ENCODE results near the gene NUDT9. TPM values are rescaled to one million over a fixed set of nuclear protein-coding genes. Genes with fewer than 3 reads are reported as not detected.
"Not testable (repeated sequence)": the region's sequence is repeated elsewhere in the genome, so short reads cannot be mapped to it uniquely, and the experiment has no call there.

NUDT9 gene
- total RNA-seq, 1 donor from 2014 or later, result 23.6 TPM

DNA sequence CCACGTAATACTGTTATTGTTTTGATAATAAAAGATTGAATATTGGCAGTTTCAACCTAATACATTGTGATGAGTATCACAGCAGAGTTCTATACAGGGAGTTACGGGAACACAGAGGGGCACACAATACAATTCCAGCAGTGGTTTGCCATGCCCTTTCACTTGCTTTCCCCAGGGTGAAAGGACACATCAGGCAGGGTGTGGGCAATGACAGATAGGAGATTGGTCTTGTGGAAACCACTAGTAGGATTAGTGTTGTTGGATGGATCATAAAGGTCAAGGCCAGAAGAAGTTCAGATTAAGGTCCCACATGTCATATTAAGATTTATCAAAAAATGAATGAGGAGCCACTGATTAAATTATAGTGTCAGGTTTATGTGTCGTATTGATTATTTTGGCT lies 39.4 kb upstream of the NUDT9 start:
- no peak for DNase-seq (ENCODE audit: extremely low spot score, unreplicated experiment)
- Mint-ChIP-seq H3K36me3 (ENCODE audit: unreplicated experiment) (peaks cover 14% of the 10 kb centered on the region), H3K27me3 (ENCODE audit: unreplicated experiment) (no peaks in the 10 kb centered on the region), H3K9me3 (ENCODE audit: unreplicated experiment) (peaks cover 8% of the 10 kb centered on the region), H3K4me1 (ENCODE audit: unreplicated experiment) (peaks cover 2% of the 10 kb centered on the region), H3K4me3 (ENCODE audit: unreplicated experiment) (no peak overlapping the region), H3K27ac (ENCODE audit: unreplicated experiment) (no peak overlapping the region)
- TF ChIP-seq, protein P1, sequence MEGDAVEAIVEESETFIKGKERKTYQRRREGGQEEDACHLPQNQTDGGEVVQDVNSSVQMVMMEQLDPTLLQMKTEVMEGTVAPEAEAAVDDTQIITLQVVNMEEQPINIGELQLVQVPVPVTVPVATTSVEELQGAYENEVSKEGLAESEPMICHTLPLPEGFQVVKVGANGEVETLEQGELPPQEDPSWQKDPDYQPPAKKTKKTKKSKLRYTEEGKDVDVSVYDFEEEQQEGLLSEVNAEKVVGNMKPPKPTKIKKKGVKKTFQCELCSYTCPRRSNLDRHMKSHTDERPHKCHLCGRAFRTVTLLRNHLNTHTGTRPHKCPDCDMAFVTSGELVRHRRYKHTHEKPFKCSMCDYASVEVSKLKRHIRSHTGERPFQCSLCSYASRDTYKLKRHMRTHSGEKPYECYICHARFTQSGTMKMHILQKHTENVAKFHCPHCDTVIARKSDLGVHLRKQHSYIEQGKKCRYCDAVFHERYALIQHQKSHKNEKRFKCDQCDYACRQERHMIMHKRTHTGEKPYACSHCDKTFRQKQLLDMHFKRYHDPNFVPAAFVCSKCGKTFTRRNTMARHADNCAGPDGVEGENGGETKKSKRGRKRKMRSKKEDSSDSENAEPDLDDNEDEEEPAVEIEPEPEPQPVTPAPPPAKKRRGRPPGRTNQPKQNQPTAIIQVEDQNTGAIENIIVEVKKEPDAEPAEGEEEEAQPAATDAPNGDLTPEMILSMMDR (IDR thresholded peaks at IDR 0.05), result no peak

- H3K27ac Mint-ChIP-seq (ENCODE audit: unreplicated experiment); H3K4me3 Mint-ChIP-seq (ENCODE audit: unreplicated experiment); H3K27me3 Mint-ChIP-seq (ENCODE audit: unreplicated experiment); DNase-seq (ENCODE audit: extremely low spot score, unreplicated experiment): not testable (repeated sequence)
- Mint-ChIP-seq H3K9me3 (ENCODE audit: unreplicated experiment) (peaks cover 13% of the 10 kb centered on the region), H3K36me3 (ENCODE audit: unreplicated experiment) (peaks cover 18% of the 10 kb centered on the region), H3K4me1 (ENCODE audit: unreplicated experiment) (peaks cover 11% of the 10 kb centered on the region)
Measured at GRCh38 chr4:87384466-87385132, 37.8 kb upstream of the NUDT9 start.

GRCh38 chr4:87387237-87387636 lies 35.1 kb upstream of the NUDT9 start:
- Mint-ChIP-seq H3K9me3 (ENCODE audit: unreplicated experiment) (peaks cover 13% of the 10 kb centered on the region), H3K27ac (ENCODE audit: unreplicated experiment) (no peak overlapping the region), H3K27me3 (ENCODE audit: unreplicated experiment) (no peaks in the 10 kb centered on the region), H3K4me3 (ENCODE audit: unreplicated experiment) (no peak overlapping the region), H3K4me1 (ENCODE audit: unreplicated experiment) (peaks cover 22% of the 10 kb centered on the region), H3K36me3 (ENCODE audit: unreplicated experiment) (peaks cover 16% of the 10 kb centered on the region)
- no peak for DNase-seq (ENCODE audit: extremely low spot score, unreplicated experiment)
- TF ChIP-seq, protein P1 (IDR thresholded peaks at IDR 0.05), result no peak

GRCh38 chr4:87388901-87389300 lies 33.5 kb upstream of the NUDT9 start:
- Mint-ChIP-seq H3K4me1 (ENCODE audit: unreplicated experiment) (peaks cover 22% of the 10 kb centered on the region), H3K36me3 (ENCODE audit: unreplicated experiment) (peaks cover 14% of the 10 kb centered on the region), H3K4me3 (ENCODE audit: unreplicated experiment) (no peak overlapping the region), H3K27me3 (ENCODE audit: unreplicated experiment) (no peaks in the 10 kb centered on the region), H3K27ac (ENCODE audit: unreplicated experiment) (no peak overlapping the region), H3K9me3 (ENCODE audit: unreplicated experiment) (peaks cover 13% of the 10 kb centered on the region)
- DNase-seq (ENCODE audit: extremely low spot score, unreplicated experiment), result no peak
- TF ChIP-seq, protein P1 (IDR thresholded peaks at IDR 0.05), result no peak

DNA sequence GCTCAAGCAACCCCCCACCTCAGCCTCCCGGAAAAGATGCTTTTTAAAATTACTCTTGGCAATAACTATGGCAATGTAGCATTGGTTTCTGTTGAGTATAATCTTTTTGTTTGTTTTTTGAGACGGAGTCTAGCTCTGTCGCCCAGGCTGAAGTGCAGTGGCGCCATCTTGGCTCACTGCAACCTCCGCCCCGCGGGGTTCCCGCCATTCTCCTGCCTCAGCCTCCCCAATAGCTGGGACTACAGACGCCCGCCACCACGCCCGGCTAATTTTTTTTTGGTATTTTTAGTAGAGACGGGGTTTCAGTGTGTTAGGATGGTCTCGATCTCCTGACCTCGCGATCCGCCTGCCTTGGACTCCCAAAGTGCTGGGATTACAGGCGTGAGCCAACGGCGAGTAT lies 32.3 kb upstream of the NUDT9 start:
- not testable (repeated sequence) for H3K36me3 Mint-ChIP-seq (ENCODE audit: unreplicated experiment); H3K27ac Mint-ChIP-seq (ENCODE audit: unreplicated experiment); H3K27me3 Mint-ChIP-seq (ENCODE audit: unreplicated experiment); DNase-seq (ENCODE audit: extremely low spot score, unreplicated experiment); H3K9me3 Mint-ChIP-seq (ENCODE audit: unreplicated experiment)
- Mint-ChIP-seq H3K4me1 (ENCODE audit: unreplicated experiment) (peaks cover 22% of the 10 kb centered on the region), H3K4me3 (ENCODE audit: unreplicated experiment) (peak overlapping the region; percentile 87)

DNA sequence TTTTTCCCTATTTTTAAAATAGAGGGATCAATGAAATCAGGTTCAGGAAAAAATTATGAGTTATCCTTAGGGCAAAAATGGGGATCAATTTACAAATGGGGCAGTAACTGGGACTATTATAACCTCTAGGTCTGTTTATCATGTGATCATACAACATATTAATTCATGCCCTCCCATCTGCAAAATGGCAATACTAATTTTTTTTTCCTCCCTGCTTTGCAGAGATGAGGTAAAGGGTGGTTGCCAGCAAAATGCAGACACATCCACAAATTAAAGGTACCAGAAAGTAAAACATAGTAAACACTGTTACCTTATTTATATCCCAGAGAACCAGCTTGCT lies 31.9 kb upstream of the NUDT9 start:
- peaks cover 22% of the 10 kb centered on the region for H3K4me1 Mint-ChIP-seq (ENCODE audit: unreplicated experiment)
- TF ChIP-seq, protein P1 (IDR thresholded peaks at IDR 0.05), result no peak
- DNase-seq (ENCODE audit: extremely low spot score, unreplicated experiment), result no peak
- H3K36me3 Mint-ChIP-seq (ENCODE audit: unreplicated experiment), result peaks cover 6% of the 10 kb centered on the region
- peak overlapping the region; percentile 94 for H3K27ac Mint-ChIP-seq (ENCODE audit: unreplicated experiment)
- H3K9me3 Mint-ChIP-seq (ENCODE audit: unreplicated experiment), result peaks cover 5% of the 10 kb centered on the region
- no peaks in the 10 kb centered on the region for H3K27me3 Mint-ChIP-seq (ENCODE audit: unreplicated experiment)
- H3K4me3 Mint-ChIP-seq (ENCODE audit: unreplicated experiment), result peak overlapping the region; percentile 87

Data from osteocyte (in vitro differentiated cells).